ENCODE results near the gene EGLN3.
"Not testable (repeated sequence)": the region's sequence is repeated elsewhere in the genome, so short reads cannot be mapped to it uniquely, and the experiment has no call there.

Gene EGLN3

GRCh38 chr14:33934938-33935337 lies 15.9 kb downstream of the EGLN3 start:
- DNase-seq, result no peak

- DNase-seq, result no peak
Measured at GRCh38 chr14:33934043-33934750, 16.7 kb downstream of the EGLN3 start.

- no peak for DNase-seq
Measured at GRCh38 chr14:33933386-33933933, 17.4 kb downstream of the EGLN3 start.

GRCh38 chr14:33932576-33933345 lies 18.1 kb downstream of the EGLN3 start:
- no peak for DNase-seq

GRCh38 chr14:33932033-33932432 lies 18.8 kb downstream of the EGLN3 start:
- DNase-seq, result no peak

GRCh38 chr14:33931461-33931860 lies 19.4 kb downstream of the EGLN3 start:
- DNase-seq, result no peak

GRCh38 chr14:33930439-33930838 lies 20.4 kb downstream of the EGLN3 start:
- no peak for DNase-seq

- no peak for DNase-seq
Measured at GRCh38 chr14:33929799-33930408, 21.0 kb downstream of the EGLN3 start.

- DNase-seq, result no peak
Measured at GRCh38 chr14:33928895-33929294, 22.0 kb downstream of the EGLN3 start.

- DNase-seq, result no peak
Measured at GRCh38 chr14:33927944-33928343, 22.9 kb downstream of the EGLN3 start.

GRCh38 chr14:33926967-33927366 lies 23.9 kb downstream of the EGLN3 start:
- DNase-seq, result not testable (repeated sequence)

- DNase-seq, result no peak
Measured at GRCh38 chr14:33925946-33926345, 24.9 kb downstream of the EGLN3 start.

GRCh38 chr14:33925235-33925634 lies 25.6 kb downstream of the EGLN3 start:
- DNase-seq, result no peak

- DNase-seq, result no peak
Measured at GRCh38 chr14:33924566-33925100, 26.2 kb downstream of the EGLN3 start.

- DNase-seq, result no peak
Measured at GRCh38 chr14:33922125-33922524, 28.7 kb downstream of the EGLN3 start.

- DNase-seq, result no peak
Measured at GRCh38 chr14:33918256-33918655, 32.6 kb downstream of the EGLN3 start.

GRCh38 chr14:33917661-33918060 lies 33.2 kb downstream of the EGLN3 start:
- DNase-seq, result no peak

GRCh38 chr14:33916663-33917565 lies 34.0 kb downstream of the EGLN3 start:
- DNase-seq, result no peak

- DNase-seq, result no peak
Measured at GRCh38 chr14:33915682-33916081, 35.2 kb downstream of the EGLN3 start.

GRCh38 chr14:33914676-33915516 lies 36.0 kb downstream of the EGLN3 start:
- no peak for DNase-seq

GRCh38 chr14:33911046-33911445 lies 39.8 kb downstream of the EGLN3 start:
- DNase-seq, result no peak

Data from inflammatory macrophage (primary cell).